PC-3 (cell line): ENCODE data around the gene HARBI1. TPM values are rescaled to one million over a fixed set of nuclear protein-coding genes. Genes with fewer than 3 reads are reported as not detected.

ENCODE experiments used
- ATAC-seq: fragments of 200-7000 bp; cut with Tn5 transposase; 2 replicates; pipeline ENCODE4 v1.9.1; 2020; ENCODE audit warnings: mild to moderate bottlenecking, moderate library complexity
- BruUV-seq: library from RNA; stranded (reverse); fragments of 400-500 nt; replicated peaks from 2 replicates; lab custom pipeline; 2021; lab: Mats Ljungman, UMichigan
- CTCF ChIA-PET: fragments of 300-600 bp; sonication (Branson Sonifier 250); formaldehyde crosslinking; loops from one replicate; lab custom pipeline; 2022; ENCODE audit warnings: antibody characterized with exemption; lab: Charles Lee
- POLR2A ChIA-PET: fragments of 300-600 bp; sonication (Branson Sonifier 250); formaldehyde crosslinking; loops from one replicate; lab custom pipeline; 2022; ENCODE audit warnings: antibody characterized with exemption; ENCODE audit not compliant: unreplicated experiment; lab: Charles Lee
- DNase-seq: peaks from one replicate; pipeline ENCODE4 v3.0.0-alpha.2; 2015
- H2AFZ ChIP-seq: fragments of 300-600 bp; sonication (generic); 2 replicates; pipeline ENCODE4 v1.6.0; 2016; ENCODE audit warnings: antibody characterized with exemption, low read length
- H3F3A ChIP-seq: fragments of 300-600 bp; sonication (generic); one replicate; pipeline ENCODE4 v1.6.0; 2017; ENCODE audit warnings: antibody characterized with exemption, low read length, control low read depth, mild to moderate bottlenecking; ENCODE audit not compliant: unreplicated experiment
- H3K27ac ChIP-seq: fragments of 300-600 bp; sonication (generic); 2 replicates; pipeline ENCODE4 v1.5.1; 2016; ENCODE audit warnings: mild to moderate bottlenecking, low read length
- H3K27me3 ChIP-seq: fragments of 300-600 bp; sonication (generic); 2 replicates; pipeline ENCODE4 v1.6.1; 2016; ENCODE audit warnings: low read length, mixed read lengths
- H3K36me3 ChIP-seq: fragments of 300-600 bp; sonication (generic); 2 replicates; pipeline ENCODE4 v1.6.1; 2016; ENCODE audit warnings: low read depth, mixed run types, low read length, mixed read lengths
- H3K4me1 ChIP-seq: fragments of 300-600 bp; sonication (generic); 2 replicates; pipeline ENCODE4 v1.5.1; 2016; ENCODE audit warnings: low read length; ENCODE audit not compliant: insufficient read depth
- H3K4me2 ChIP-seq: fragments of 300-600 bp; sonication (generic); 2 replicates; pipeline ENCODE4 v1.6.0; 2016; ENCODE audit warnings: low read length
- H3K4me3 ChIP-seq: fragments of 300-600 bp; sonication (generic); 2 replicates; pipeline ENCODE4 v1.5.1; 2016; ENCODE audit warnings: mild to moderate bottlenecking, low read length, mixed read lengths
- H3K79me2 ChIP-seq: fragments of 300-600 bp; sonication (generic); 2 replicates; pipeline ENCODE4 v1.6.1; 2017; ENCODE audit warnings: low read length, mixed read lengths
- H3K9ac ChIP-seq: fragments of 300-600 bp; sonication (generic); 2 replicates; pipeline ENCODE4 v1.6.0; 2016; ENCODE audit warnings: mild to moderate bottlenecking, low read length
- H3K9me2 ChIP-seq: fragments of 300-600 bp; sonication (generic); replicated peaks from 2 replicates; pipeline ENCODE4 v1.6.1; 2016; ENCODE audit warnings: mixed run types, low read length, mixed read lengths
- H3K9me3 ChIP-seq: fragments of 300-600 bp; sonication (generic); 2 replicates; pipeline ENCODE4 v1.6.1; 2016; ENCODE audit warnings: low read length, mixed read lengths
- H4K20me1 ChIP-seq: fragments of 300-600 bp; sonication (generic); 2 replicates; pipeline ENCODE4 v1.6.1; 2016; ENCODE audit warnings: low read length, mixed read lengths
- EZH2 ChIP-seq: fragments of 300-600 bp; sonication (generic); IDR thresholded peaks from one replicate; pipeline ENCODE4 v1.6.1; 2017; ENCODE audit warnings: antibody characterized with exemption, mild to moderate bottlenecking, low read length; ENCODE audit not compliant: unreplicated experiment
- EZH2phosphoT487 ChIP-seq: fragments of 300-600 bp; sonication (generic); IDR thresholded peaks from 2 replicates; pipeline ENCODE4 v1.6.1; 2018; ENCODE audit warnings: mild to moderate bottlenecking, antibody characterized with exemption, low read length, borderline replicate concordance
- intact Hi-C: fragments of 100-400 bp; cut with micrococcal nuclease; formaldehyde crosslinking; loops from 2 replicates; pipeline ENCODE4 v1.9.0; 2023
- total RNA-seq: library from RNA; depleted of rRNA; stranded (reverse); fragments of >200 nt; gene quantifications from 2 replicates; pipeline ENCODE4 v1.2.3, GENCODE V29; 2014
- TF ChIP-seq, protein P1 (sequence below): fragments of 300-600 bp; sonication (generic); conservative IDR thresholded peaks from 2 replicates; pipeline ENCODE4 v1.5.1; 2017; ENCODE audit warnings: antibody characterized with exemption, low read depth, mild to moderate bottlenecking, low read length

Gene HARBI1
- total RNA-seq, 1 experiment from 2014 or later = 1.7 TPM

DNA sequence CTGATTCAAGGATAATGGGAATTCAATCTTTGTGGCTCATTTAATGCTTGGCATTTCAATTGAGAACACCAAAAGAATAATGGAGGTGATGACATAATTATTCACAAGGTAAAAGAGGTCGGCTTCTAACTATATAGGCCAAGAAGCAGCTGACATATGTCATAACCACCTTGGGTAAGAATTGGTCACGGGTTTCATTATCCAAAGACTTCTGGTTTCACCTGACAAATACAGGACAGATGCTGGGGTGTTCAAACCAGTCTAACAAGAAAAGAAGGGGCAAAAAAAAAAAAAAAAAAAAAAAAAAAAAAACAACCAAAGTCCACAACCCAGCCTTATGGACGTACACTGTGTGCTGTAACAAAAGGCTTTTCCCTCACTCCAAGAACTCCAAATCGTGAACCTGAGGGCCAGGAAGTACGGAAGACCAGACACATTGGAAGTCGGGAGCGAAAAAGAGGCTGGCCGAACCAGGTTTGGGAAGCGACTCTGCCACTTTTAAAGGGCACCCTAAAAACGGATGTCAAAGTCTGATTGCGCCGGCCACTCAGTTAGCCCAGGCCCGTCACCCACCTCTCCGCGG, 385 bp downstream of the HARBI1 start:
- intact Hi-C loops = loop anchor here (2.0 kb wide), 2 partner anchors 22 to 62 kb away; partner anchors contain the start of gene AMBRA1
- Histone ChIP-seq H2AFZ (peak overlapping the region; percentile 93), H3K9me2 (no peaks in the 10 kb centered on the region), H3F3A (no peaks in the 10 kb centered on the region), H3K27ac (peak overlapping the region; percentile 78), H3K4me1 (peaks cover 15% of the 10 kb centered on the region), H4K20me1 (no peaks in the 10 kb centered on the region), H3K27me3 (no peaks in the 10 kb centered on the region), H3K4me3 (peak overlapping the region; percentile 97), H3K36me3 (no peaks in the 10 kb centered on the region), H3K4me2 (peak overlapping the region; percentile 91), H3K9ac (peak overlapping the region; percentile 95), H3K79me2 (peaks cover 37% of the 10 kb centered on the region), H3K9me3 (no peaks in the 10 kb centered on the region)
- TF ChIP-seq EZH2 (no peak), EZH2phosphoT487 (no peak)
- TF ChIP-seq, protein P1, sequence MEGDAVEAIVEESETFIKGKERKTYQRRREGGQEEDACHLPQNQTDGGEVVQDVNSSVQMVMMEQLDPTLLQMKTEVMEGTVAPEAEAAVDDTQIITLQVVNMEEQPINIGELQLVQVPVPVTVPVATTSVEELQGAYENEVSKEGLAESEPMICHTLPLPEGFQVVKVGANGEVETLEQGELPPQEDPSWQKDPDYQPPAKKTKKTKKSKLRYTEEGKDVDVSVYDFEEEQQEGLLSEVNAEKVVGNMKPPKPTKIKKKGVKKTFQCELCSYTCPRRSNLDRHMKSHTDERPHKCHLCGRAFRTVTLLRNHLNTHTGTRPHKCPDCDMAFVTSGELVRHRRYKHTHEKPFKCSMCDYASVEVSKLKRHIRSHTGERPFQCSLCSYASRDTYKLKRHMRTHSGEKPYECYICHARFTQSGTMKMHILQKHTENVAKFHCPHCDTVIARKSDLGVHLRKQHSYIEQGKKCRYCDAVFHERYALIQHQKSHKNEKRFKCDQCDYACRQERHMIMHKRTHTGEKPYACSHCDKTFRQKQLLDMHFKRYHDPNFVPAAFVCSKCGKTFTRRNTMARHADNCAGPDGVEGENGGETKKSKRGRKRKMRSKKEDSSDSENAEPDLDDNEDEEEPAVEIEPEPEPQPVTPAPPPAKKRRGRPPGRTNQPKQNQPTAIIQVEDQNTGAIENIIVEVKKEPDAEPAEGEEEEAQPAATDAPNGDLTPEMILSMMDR = no peak
- ATAC-seq (peak; percentile 23; the same call in 1 of the 2 replicates), DNase-seq (no peak)
- CTCF ChIA-PET = no interaction called here
- BruUV-seq = TSS peak; percentile 77
- POLR2A ChIA-PET = interaction anchor here (0.7 kb wide), 1 partner anchor 412 kb away, joined by 15 read pairs; no protein-coding TSS in a partner anchor

DNA sequence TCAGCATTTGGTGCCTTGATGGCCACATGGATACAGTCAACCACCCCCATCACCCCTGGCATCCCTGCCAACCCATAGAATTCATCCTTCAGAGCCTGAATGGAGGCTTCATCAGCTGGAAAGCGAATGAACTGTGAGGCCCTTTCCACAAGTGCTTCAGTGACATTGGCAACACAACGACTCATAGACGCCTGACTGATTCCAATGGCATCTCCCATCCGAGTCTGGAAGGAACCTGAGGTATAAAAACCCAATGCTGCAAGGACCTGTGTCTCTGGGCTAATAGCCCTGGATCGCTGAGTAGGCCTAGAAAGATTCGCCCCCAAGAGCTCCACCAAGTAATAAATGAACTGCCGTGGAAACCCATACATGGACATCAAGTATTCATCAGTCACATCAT, 1.3 kb downstream of the HARBI1 start:
- intact Hi-C loops = loop anchor here (2.0 kb wide), 2 partner anchors 21 to 61 kb away; partner anchors contain the start of gene AMBRA1
- H3K9me2 ChIP-seq = no peaks in the 10 kb centered on the region
- H3K27me3 ChIP-seq = no peaks in the 10 kb centered on the region
- H3K4me1 ChIP-seq = peaks cover 15% of the 10 kb centered on the region
- peaks cover 29% of the 10 kb centered on the region for H3K79me2 ChIP-seq
- H3K9me3 ChIP-seq = no peaks in the 10 kb centered on the region
- H3K4me3 ChIP-seq = no peak overlapping the region
- ChIA-PET POLR2A (no interaction called here), CTCF (no interaction called here)
- H3K27ac ChIP-seq = no peak overlapping the region
- ATAC-seq (no peak), DNase-seq (peak; percentile 20)
- H3K4me2 ChIP-seq = peak overlapping the region; percentile 91
- no peaks in the 10 kb centered on the region for H3K36me3 ChIP-seq
- BruUV-seq = no TSS peak
- no peak overlapping the region for H2AFZ ChIP-seq
- TF ChIP-seq EZH2 = no peak
- no peak for TF ChIP-seq EZH2phosphoT487
- TF ChIP-seq, protein P1 = no peak
- no peaks in the 10 kb centered on the region for H3F3A ChIP-seq
- H4K20me1 ChIP-seq = no peaks in the 10 kb centered on the region
- no peak overlapping the region for H3K9ac ChIP-seq

DNA sequence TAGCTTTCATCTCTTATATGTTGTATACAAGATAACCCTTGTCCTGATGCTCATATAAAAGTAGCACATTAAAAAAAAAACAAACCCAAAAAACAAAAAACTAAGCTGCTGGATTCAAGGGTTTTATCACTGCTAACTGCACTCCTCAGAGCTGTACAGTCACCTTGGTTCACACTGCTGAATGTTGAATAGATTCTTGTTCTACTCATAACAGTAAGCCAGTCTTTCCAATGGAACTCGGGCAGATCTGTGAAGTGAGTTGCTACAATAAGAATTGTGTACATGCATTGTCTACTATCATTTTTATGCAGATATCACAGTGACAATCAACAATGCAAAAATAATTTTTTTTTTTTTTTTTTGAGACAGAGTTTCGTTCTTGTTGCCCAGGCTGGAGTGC, 4.7 kb downstream of the HARBI1 start:
- intact Hi-C loops = no loop called here
- Histone ChIP-seq H3K79me2 (no peaks in the 10 kb centered on the region), H3K27ac (no peak overlapping the region), H3K36me3 (no peaks in the 10 kb centered on the region), H3F3A (no peaks in the 10 kb centered on the region), H3K4me3 (no peak overlapping the region), H3K4me2 (no peak overlapping the region), H3K9ac (no peak overlapping the region), H3K27me3 (no peaks in the 10 kb centered on the region), H3K4me1 (peaks cover 11% of the 10 kb centered on the region), H3K9me2 (no peaks in the 10 kb centered on the region), H3K9me3 (no peaks in the 10 kb centered on the region), H4K20me1 (no peaks in the 10 kb centered on the region), H2AFZ (no peak overlapping the region)
- CTCF ChIA-PET = no interaction called here
- POLR2A ChIA-PET = interaction anchor here (1.2 kb wide), 1 partner anchor 19 kb away, joined by 7 read pairs; the partner anchor contains the start of gene AMBRA1
- ATAC-seq (no peak), DNase-seq (no peak)
- TF ChIP-seq EZH2 (no peak), EZH2phosphoT487 (no peak)
- TF ChIP-seq, protein P1 = no peak
- BruUV-seq = no TSS peak
